Glutamatergic neuron (in vitro differentiated cells): ENCODE measurements around the gene GAL3ST1. TPM values are rescaled to one million over a fixed set of nuclear protein-coding genes. Genes with fewer than 3 reads are reported as not detected.
"Not testable (repeated sequence)": the region's sequence is repeated elsewhere in the genome, so short reads cannot be mapped to it uniquely, and the experiment has no call there.

Experiments
- DNase-seq: peaks from one replicate; pipeline ENCODE4 v3.0.0; 2022
- H3K27ac Mint-ChIP-seq: one replicate; pipeline ENCODE4 v1.8.0; 2020; ENCODE audit warnings: mild to moderate bottlenecking, mixed read lengths, inconsistent platforms; ENCODE audit not compliant: unreplicated experiment
- H3K27me3 Mint-ChIP-seq: one replicate; pipeline ENCODE4 v1.8.0; 2020; ENCODE audit warnings: mild to moderate bottlenecking, moderate library complexity, mixed read lengths, inconsistent platforms; ENCODE audit not compliant: unreplicated experiment
- H3K36me3 Mint-ChIP-seq: one replicate; pipeline ENCODE4 v1.8.0; 2020; ENCODE audit warnings: mild to moderate bottlenecking, mixed read lengths, inconsistent platforms; ENCODE audit not compliant: unreplicated experiment
- H3K4me1 Mint-ChIP-seq: one replicate; pipeline ENCODE4 v1.8.0; 2020; ENCODE audit warnings: mild to moderate bottlenecking, low read depth, mixed read lengths, inconsistent platforms; ENCODE audit not compliant: unreplicated experiment
- H3K4me3 Mint-ChIP-seq: one replicate; pipeline ENCODE4 v1.8.0; 2020; ENCODE audit warnings: mild to moderate bottlenecking, mixed read lengths, inconsistent platforms; ENCODE audit not compliant: unreplicated experiment
- H3K9me3 Mint-ChIP-seq: one replicate; pipeline ENCODE4 v1.8.0; 2020; ENCODE audit warnings: mild to moderate bottlenecking, moderate library complexity, mixed read lengths, inconsistent platforms; ENCODE audit not compliant: unreplicated experiment
- total RNA-seq: library from RNA; stranded (reverse); fragmentation: NEBNext Ultra II Directional; extraction: Animal tissue kit (Norgen Biotek cat#: 25700); gene quantifications from one replicate; pipeline ENCODE4 v1.2.1, GENCODE V29; 2021; ENCODE audit not compliant: unreplicated experiment
- TF ChIP-seq, protein P1 (sequence below): fragments of 200-600 bp; sonication (generic); IDR thresholded peaks from one replicate; pipeline ENCODE4 v1.5.0; 2021; ENCODE audit not compliant: partially characterized antibody, unreplicated experiment

Gene GAL3ST1
- total RNA-seq, 1 donor from 2014 or later, result 1.8 TPM

GRCh38 chr22:30572840-30573593 lies 1.4 kb downstream of the GAL3ST1 start:
- TF ChIP-seq, protein P1, sequence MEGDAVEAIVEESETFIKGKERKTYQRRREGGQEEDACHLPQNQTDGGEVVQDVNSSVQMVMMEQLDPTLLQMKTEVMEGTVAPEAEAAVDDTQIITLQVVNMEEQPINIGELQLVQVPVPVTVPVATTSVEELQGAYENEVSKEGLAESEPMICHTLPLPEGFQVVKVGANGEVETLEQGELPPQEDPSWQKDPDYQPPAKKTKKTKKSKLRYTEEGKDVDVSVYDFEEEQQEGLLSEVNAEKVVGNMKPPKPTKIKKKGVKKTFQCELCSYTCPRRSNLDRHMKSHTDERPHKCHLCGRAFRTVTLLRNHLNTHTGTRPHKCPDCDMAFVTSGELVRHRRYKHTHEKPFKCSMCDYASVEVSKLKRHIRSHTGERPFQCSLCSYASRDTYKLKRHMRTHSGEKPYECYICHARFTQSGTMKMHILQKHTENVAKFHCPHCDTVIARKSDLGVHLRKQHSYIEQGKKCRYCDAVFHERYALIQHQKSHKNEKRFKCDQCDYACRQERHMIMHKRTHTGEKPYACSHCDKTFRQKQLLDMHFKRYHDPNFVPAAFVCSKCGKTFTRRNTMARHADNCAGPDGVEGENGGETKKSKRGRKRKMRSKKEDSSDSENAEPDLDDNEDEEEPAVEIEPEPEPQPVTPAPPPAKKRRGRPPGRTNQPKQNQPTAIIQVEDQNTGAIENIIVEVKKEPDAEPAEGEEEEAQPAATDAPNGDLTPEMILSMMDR, result no peak
- peak; percentile 60 for DNase-seq
- Mint-ChIP-seq H3K36me3 (no peaks in the 10 kb centered on the region), H3K4me1 (peaks cover 5% of the 10 kb centered on the region), H3K9me3 (peaks cover 4% of the 10 kb centered on the region), H3K27me3 (peaks cover 7% of the 10 kb centered on the region), H3K4me3 (peak overlapping the region; percentile 34), H3K27ac (no peak overlapping the region)

GRCh38 chr22:30572210-30572609 lies 2.3 kb downstream of the GAL3ST1 start:
- Mint-ChIP-seq H3K4me1 (peaks cover 5% of the 10 kb centered on the region), H3K4me3 (no peak overlapping the region), H3K27ac (no peak overlapping the region), H3K9me3 (peaks cover 2% of the 10 kb centered on the region), H3K36me3 (no peaks in the 10 kb centered on the region), H3K27me3 (peaks cover 7% of the 10 kb centered on the region)
- TF ChIP-seq, protein P1, result no peak
- no peak for DNase-seq

DNA sequence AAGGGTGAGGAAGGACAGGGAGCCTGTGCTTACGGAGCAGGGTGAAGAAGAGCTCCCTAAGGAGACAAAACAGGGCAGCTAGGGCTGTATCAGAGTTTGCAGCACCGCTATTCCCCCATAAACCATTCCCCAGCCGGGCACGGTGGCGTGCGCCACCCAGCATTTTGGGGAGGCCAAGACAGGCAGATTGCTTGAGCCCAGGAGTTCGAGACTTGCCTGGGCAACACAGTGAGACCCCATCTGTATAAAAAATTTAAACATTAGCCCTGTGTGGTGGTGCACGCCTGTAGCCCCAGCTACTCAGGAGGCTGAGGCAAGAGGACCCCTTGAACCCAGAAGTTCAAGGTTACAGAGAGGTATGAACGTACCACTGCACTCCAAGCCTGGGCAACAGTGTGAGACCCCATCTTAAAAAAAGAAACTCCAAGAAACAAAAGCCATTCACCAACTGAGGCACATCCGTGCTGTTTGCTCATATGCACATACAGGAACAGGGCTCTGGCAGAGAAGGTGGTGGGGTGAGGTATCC lies 4.7 kb downstream of the GAL3ST1 start:
- TF ChIP-seq, protein P1, result no peak
- no peaks in the 10 kb centered on the region for H3K9me3 Mint-ChIP-seq
- DNase-seq, result no peak
- H3K4me3 Mint-ChIP-seq, result no peak overlapping the region
- H3K4me1 Mint-ChIP-seq, result peaks cover 5% of the 10 kb centered on the region
- no peaks in the 10 kb centered on the region for H3K36me3 Mint-ChIP-seq
- H3K27me3 Mint-ChIP-seq, result peaks cover 5% of the 10 kb centered on the region
- H3K27ac Mint-ChIP-seq, result no peak overlapping the region

- Mint-ChIP-seq H3K9me3 (no peaks in the 10 kb centered on the region), H3K27ac (no peak overlapping the region), H3K27me3 (peaks cover 5% of the 10 kb centered on the region), H3K36me3 (no peaks in the 10 kb centered on the region), H3K4me1 (peaks cover 3% of the 10 kb centered on the region), H3K4me3 (no peak overlapping the region)
- TF ChIP-seq, protein P1, result no peak
- no peak for DNase-seq
These were observed 6.2 kb downstream of the GAL3ST1 start for GRCh38 chr22:30568137-30568805.

GRCh38 chr22:30567277-30567676 lies 7.2 kb downstream of the GAL3ST1 start:
- H3K9me3 Mint-ChIP-seq, H3K27me3 Mint-ChIP-seq, H3K4me1 Mint-ChIP-seq, H3K36me3 Mint-ChIP-seq, H3K4me3 Mint-ChIP-seq, H3K27ac Mint-ChIP-seq, DNase-seq: not testable (repeated sequence)
